Measurements from ENCODE around the gene PGLYRP1. TPM values are rescaled to one million over a fixed set of nuclear protein-coding genes. Genes with fewer than 3 reads are reported as not detected.

The PGLYRP1 gene
- total RNA-seq, 1 experiment from 2014 or later: not detected

GRCh38 chr19:45999653-46000121, 23.2 kb downstream of the PGLYRP1 start:
- TF ChIP-seq ZNF121 (CRISPR knock-in tag; IDR thresholded peaks at IDR 0.05): peak; percentile 90
- 0 out of 2 replicates have a peak, but pooled peaks have one; percentile 8 for TF ChIP-seq NFE2L1 (CRISPR knock-in tag; IDR thresholded peaks at IDR 0.05)
- TF ChIP-seq ZSCAN18 (CRISPR knock-in tag; IDR thresholded peaks at IDR 0.05): no peak
- no peak; the same call in 1 of the 2 replicates for TF ChIP-seq CREM (CRISPR knock-in tag; IDR thresholded peaks at IDR 0.05)
- peak; percentile 97 for TF ChIP-seq ZBTB21 (CRISPR knock-in tag; IDR thresholded peaks at IDR 0.05; ENCODE audit: borderline replicate concordance)
- Mint-ChIP-seq H3K4me3 (peak overlapping the region; percentile 85), H3K27me3 (ENCODE audit: low read depth) (peaks cover 6% of the 10 kb centered on the region; the same call in 1 of the 2 replicates), H3K27ac (peak overlapping the region; percentile 87), H3K36me3 (peaks cover 6% of the 10 kb centered on the region; the same call in 1 of the 2 replicates), H3K4me1 (peaks cover 22% of the 10 kb centered on the region), H3K9me3 (no peaks in the 10 kb centered on the region)
- ATAC-seq: peak; percentile 7
- ChIA-PET POLR2A (no interaction called here), CTCF (interaction anchor here (1.0 to 1.4 kb wide), 5 partner anchors 29 to 86 kb away, joined by 3 to 8 read pairs (median 4); no protein-coding TSS in a partner anchor)
- peak; percentile 75 for DNase-seq (ENCODE audit: low spot score)

- peaks cover 22% of the 10 kb centered on the region for H3K4me1 Mint-ChIP-seq
- DNase-seq (ENCODE audit: low spot score): no peak
- CTCF ChIA-PET: interaction anchor here (1.0 to 1.4 kb wide), 6 partner anchors 18 to 85 kb away, joined by 3 to 8 read pairs (median 4); no protein-coding TSS in a partner anchor
- H3K36me3 Mint-ChIP-seq: peaks cover 6% of the 10 kb centered on the region; the same call in 1 of the 2 replicates
- peak overlapping the region; percentile 85 for H3K4me3 Mint-ChIP-seq
- no peak for ATAC-seq
- peaks cover 6% of the 10 kb centered on the region; the same call in 1 of the 2 replicates for H3K27me3 Mint-ChIP-seq (ENCODE audit: low read depth)
- TF ChIP-seq E2F1 (CRISPR knock-in tag; IDR thresholded peaks at IDR 0.05) (no peak), KAT7 (CRISPR knock-in tag; IDR thresholded peaks at IDR 0.05; ENCODE audit: borderline replicate concordance) (no peak), NFATC4 (CRISPR knock-in tag; IDR thresholded peaks at IDR 0.05) (no peak), ZNF232 (CRISPR knock-in tag; IDR thresholded peaks at IDR 0.05) (no peak)
- H3K9me3 Mint-ChIP-seq: no peaks in the 10 kb centered on the region
- peak overlapping the region; percentile 77 for H3K27ac Mint-ChIP-seq
- POLR2A ChIA-PET: no interaction called here
Observed at GRCh38 chr19:45998834-45999233, 24.0 kb downstream of the PGLYRP1 start.

GRCh38 chr19:45996933-45997332, 25.9 kb downstream of the PGLYRP1 start:
- ChIA-PET POLR2A (interaction anchor here (0.5 kb wide), 1 partner anchor 61 kb away, joined by 4 read pairs; no protein-coding TSS in a partner anchor), CTCF (interaction anchor here (0.6 kb wide), 1 partner anchor 15 kb away, joined by 3 read pairs; no protein-coding TSS in a partner anchor)
- ATAC-seq (no peak), DNase-seq (ENCODE audit: low spot score) (no peak)
- H3K4me1 Mint-ChIP-seq: peaks cover 22% of the 10 kb centered on the region
- no peak overlapping the region for H3K4me3 Mint-ChIP-seq
- no peaks in the 10 kb centered on the region for H3K9me3 Mint-ChIP-seq
- TF ChIP-seq CTCF (IDR thresholded peaks at IDR 0.05) (no peak), PRDM15 (CRISPR knock-in tag; IDR thresholded peaks at IDR 0.05) (no peak), ELF4 (CRISPR knock-in tag; IDR thresholded peaks at IDR 0.05; ENCODE audit: low read depth) (no peak), GTF2I (CRISPR knock-in tag; conservative IDR thresholded peaks at IDR 0.05) (no peak), FOXK1 (CRISPR knock-in tag; IDR thresholded peaks at IDR 0.05) (no peak), NFE2L1 (CRISPR knock-in tag; IDR thresholded peaks at IDR 0.05) (no peak), ZBTB43 (CRISPR knock-in tag; IDR thresholded peaks at IDR 0.05) (no peak), TEAD1 (CRISPR knock-in tag; IDR thresholded peaks at IDR 0.05) (no peak)
- H3K27ac Mint-ChIP-seq: no peak overlapping the region
- H3K36me3 Mint-ChIP-seq: peaks cover 6% of the 10 kb centered on the region; the same call in 1 of the 2 replicates
- H3K27me3 Mint-ChIP-seq (ENCODE audit: low read depth): peaks cover 6% of the 10 kb centered on the region; the same call in 1 of the 2 replicates
